Fibroblast of lung (primary cell): ENCODE data around the gene C11orf86.

Experiments used
- CTCF ChIP-seq, 2 donors: IDR thresholded peaks in 1 of 2; conservative IDR thresholded peaks in 1 of 2; 1 replicate in 1 of 2; 2 replicates in 1 of 2; pipeline ENCODE4 v1.5.1; 2011 to 2012; ENCODE audit warnings: low read length in 2 of 2, control low read depth in 1 of 2, inconsistent platforms in 1 of 2, low read depth in 1 of 2, mild to moderate bottlenecking in 1 of 2
- EZH2 ChIP-seq: IDR thresholded peaks from 2 replicates; pipeline ENCODE4 v1.5.1; 2012; ENCODE audit warnings: low read length, control low read depth, mild to moderate bottlenecking; ENCODE audit errors: missing control alignments

GRCh38 chr11:67025750-67026149, 50.6 kb downstream of the C11orf86 start:
- no peak for TF ChIP-seq CTCF (conservative IDR thresholded peaks at IDR 0.05 in 1 of 2, IDR thresholded peaks at IDR 0.05 in 1 of 2; ENCODE audit: low read depth in 1 of 2, low read length in 2 of 2)
- no peak for TF ChIP-seq EZH2
